ENCODE data around the gene MYCN.
"Not testable (repeated sequence)": the region's sequence is repeated elsewhere in the genome, so short reads cannot be mapped to it uniquely, and the experiment has no call there.

The MYCN gene

GRCh38 chr2:15957881-15958713 is 17.7 kb downstream of the MYCN start:
- no peak for DNase-seq (ENCODE audit: low spot score)

- no peak for DNase-seq (ENCODE audit: low spot score)
Observed at GRCh38 chr2:15959331-15960153, 19.2 kb downstream of the MYCN start.

GRCh38 chr2:15960154-15960520 is 19.8 kb downstream of the MYCN start:
- not testable (repeated sequence) for DNase-seq (ENCODE audit: low spot score)

- not testable (repeated sequence) for DNase-seq (ENCODE audit: low spot score)
Observed at GRCh38 chr2:15963109-15963976, 23.0 kb downstream of the MYCN start.

GRCh38 chr2:15963977-15964670 is 23.8 kb downstream of the MYCN start:
- DNase-seq (ENCODE audit: low spot score): no peak

GRCh38 chr2:15964936-15965563 is 24.7 kb downstream of the MYCN start:
- DNase-seq (ENCODE audit: low spot score): no peak

- DNase-seq (ENCODE audit: low spot score): no peak
Observed at GRCh38 chr2:15965564-15966019, 25.2 kb downstream of the MYCN start.

- no peak for DNase-seq (ENCODE audit: low spot score)
Observed at GRCh38 chr2:15967415-15968279, 27.3 kb downstream of the MYCN start.

- DNase-seq (ENCODE audit: low spot score): no peak
Observed at GRCh38 chr2:15968280-15969178, 28.2 kb downstream of the MYCN start.

- DNase-seq (ENCODE audit: low spot score): no peak
Observed at GRCh38 chr2:15969214-15969613, 28.9 kb downstream of the MYCN start.

- no peak for DNase-seq (ENCODE audit: low spot score)
Observed at GRCh38 chr2:15970701-15971100, 30.4 kb downstream of the MYCN start.

- no peak for DNase-seq (ENCODE audit: low spot score)
Observed at GRCh38 chr2:15971351-15971750, 31.0 kb downstream of the MYCN start.

- DNase-seq (ENCODE audit: low spot score): no peak
Observed at GRCh38 chr2:15971831-15972522, 31.6 kb downstream of the MYCN start.

- DNase-seq (ENCODE audit: low spot score): no peak
Observed at GRCh38 chr2:15973481-15974401, 33.4 kb downstream of the MYCN start.

GRCh38 chr2:15974565-15975260 is 34.4 kb downstream of the MYCN start:
- no peak for DNase-seq (ENCODE audit: low spot score)

- DNase-seq (ENCODE audit: low spot score): no peak
Observed at GRCh38 chr2:15975261-15975600, 34.9 kb downstream of the MYCN start.

GRCh38 chr2:15975676-15976075 is 35.3 kb downstream of the MYCN start:
- DNase-seq (ENCODE audit: low spot score): no peak

Measured in LoVo (cell line).